IPS-18a (cell line): ENCODE results near the gene ABHD3.
"Not testable (repeated sequence)": the region's sequence is repeated elsewhere in the genome, so short reads cannot be mapped to it uniquely, and the experiment has no call there.

ENCODE experiments used
- H3K27ac ChIP-seq: one replicate; pipeline ENCODE4 v1.5.1; 2013; ENCODE audit warnings: low read length
- H3K27me3 ChIP-seq: one replicate; pipeline ENCODE4 v1.6.1; 2013; ENCODE audit warnings: mild to moderate bottlenecking, low read length; ENCODE audit not compliant: control insufficient read depth, insufficient read depth
- H3K36me3 ChIP-seq: one replicate; pipeline ENCODE4 v1.6.1; 2013; ENCODE audit warnings: low read depth, low read length; ENCODE audit not compliant: control insufficient read depth
- H3K4me1 ChIP-seq: one replicate; pipeline ENCODE4 v1.6.1; 2013; ENCODE audit warnings: low read depth, low read length; ENCODE audit not compliant: control insufficient read depth
- H3K4me3 ChIP-seq: one replicate; pipeline ENCODE4 v1.5.1; 2013; ENCODE audit warnings: low read length
- H3K9ac ChIP-seq: one replicate; pipeline ENCODE4 v1.6.1; 2013; ENCODE audit warnings: mild to moderate bottlenecking, low read length, moderate library complexity
- H3K9me3 ChIP-seq: one replicate; pipeline ENCODE4 v1.6.1; 2013; ENCODE audit warnings: low read depth, low read length; ENCODE audit not compliant: control insufficient read depth

Gene ABHD3

DNA sequence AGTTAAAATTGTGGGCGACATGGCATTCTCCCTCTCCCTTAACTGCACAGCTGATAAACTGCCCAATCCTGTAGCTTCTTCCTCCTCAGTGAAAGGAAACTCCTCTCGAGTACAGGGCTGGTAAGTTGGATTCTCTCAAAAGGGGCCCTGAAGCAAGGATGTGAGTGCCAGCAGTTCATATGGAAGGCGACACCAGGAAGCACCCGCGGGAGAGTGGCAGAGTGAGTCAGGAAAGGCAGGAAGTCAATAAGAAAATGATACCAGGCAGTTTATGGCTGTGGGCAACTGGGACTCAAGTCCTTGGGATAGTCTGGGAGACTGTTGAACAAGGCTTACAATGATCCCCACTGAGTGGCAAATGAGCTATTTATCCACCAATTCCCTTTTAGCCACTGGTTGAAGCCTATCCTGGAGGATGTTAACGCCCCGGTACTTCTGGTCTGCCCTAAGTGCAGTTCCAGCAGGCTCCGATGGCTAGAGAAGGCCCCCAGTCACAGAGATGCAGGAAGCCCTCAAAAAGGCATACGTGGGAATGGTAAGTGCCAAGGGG, 34.8 kb downstream of the ABHD3 start:
- H3K9ac ChIP-seq = no peak overlapping the region
- no peak overlapping the region for H3K4me3 ChIP-seq
- no peaks in the 10 kb centered on the region for H3K36me3 ChIP-seq
- no peak overlapping the region for H3K27ac ChIP-seq
- no peaks in the 10 kb centered on the region for H3K9me3 ChIP-seq
- no peaks in the 10 kb centered on the region for H3K4me1 ChIP-seq
- H3K27me3 ChIP-seq = no peaks in the 10 kb centered on the region

DNA sequence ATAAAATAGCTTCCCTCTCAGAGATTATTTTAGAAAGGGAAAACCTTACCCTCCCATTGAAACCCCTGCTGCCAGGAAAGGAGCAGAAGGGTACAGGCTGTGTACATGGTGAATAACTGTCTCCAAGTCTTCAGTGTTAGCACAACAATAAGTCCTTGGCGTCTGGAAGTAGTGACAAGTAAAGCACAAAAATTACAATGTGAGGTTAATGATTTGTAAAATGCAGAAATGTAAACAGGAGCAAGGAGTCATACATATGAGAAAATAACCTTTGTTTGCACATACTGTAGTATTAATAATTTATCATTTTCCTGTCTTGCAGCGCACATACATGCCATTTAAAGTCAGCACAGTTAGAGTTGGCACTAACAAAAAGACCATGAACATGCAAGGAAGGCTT, 40.5 kb downstream of the ABHD3 start:
- Histone ChIP-seq H3K27me3 (no peaks in the 10 kb centered on the region), H3K4me3 (no peak overlapping the region), H3K36me3 (no peaks in the 10 kb centered on the region), H3K4me1 (no peaks in the 10 kb centered on the region), H3K9ac (no peak overlapping the region), H3K9me3 (no peaks in the 10 kb centered on the region), H3K27ac (no peak overlapping the region)

DNA sequence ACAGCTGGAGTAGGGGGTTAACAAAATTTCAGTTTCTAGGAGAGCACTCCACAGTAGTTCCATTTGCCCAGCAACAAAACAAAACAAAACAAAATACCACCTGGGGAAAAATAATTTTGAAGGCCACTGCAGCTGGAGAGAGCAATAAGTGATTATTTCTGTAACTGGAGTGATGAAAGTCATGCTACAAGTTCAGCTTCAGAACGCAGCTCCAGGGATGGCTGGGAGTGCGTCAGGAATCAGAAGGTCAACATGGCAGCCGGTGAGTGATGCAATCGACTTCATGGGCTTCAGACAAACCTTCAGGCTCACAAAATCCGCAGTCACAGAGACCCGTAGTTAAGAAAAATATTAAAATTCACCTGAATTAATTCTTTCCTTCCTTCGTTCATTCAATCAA, 41.0 kb downstream of the ABHD3 start:
- no peaks in the 10 kb centered on the region for H3K9me3 ChIP-seq
- no peak overlapping the region for H3K27ac ChIP-seq
- H3K36me3 ChIP-seq = no peaks in the 10 kb centered on the region
- no peak overlapping the region for H3K4me3 ChIP-seq
- no peaks in the 10 kb centered on the region for H3K27me3 ChIP-seq
- H3K9ac ChIP-seq = no peak overlapping the region
- H3K4me1 ChIP-seq = no peaks in the 10 kb centered on the region

DNA sequence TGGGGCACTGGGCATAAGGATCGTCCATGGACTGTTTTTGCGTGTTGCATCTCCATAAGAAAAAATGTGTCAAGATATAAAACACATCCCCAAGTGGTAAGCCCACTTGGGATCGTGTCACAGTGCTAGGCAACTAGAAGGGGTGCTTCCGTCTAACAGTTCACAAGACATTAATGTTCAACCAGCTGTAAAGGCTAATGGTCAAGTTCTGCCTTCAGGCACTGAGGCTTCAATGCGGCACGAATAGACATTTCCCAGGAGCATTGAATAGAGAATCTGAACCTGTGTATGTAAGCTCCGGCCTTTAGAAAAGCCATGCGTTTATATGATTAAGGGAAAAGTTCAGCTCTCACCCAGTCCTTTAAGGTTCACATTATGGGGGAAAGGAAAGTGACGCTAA, 42.0 kb downstream of the ABHD3 start:
- Histone ChIP-seq H3K27ac (no peak overlapping the region), H3K27me3 (no peaks in the 10 kb centered on the region), H3K36me3 (no peaks in the 10 kb centered on the region), H3K4me1 (no peaks in the 10 kb centered on the region), H3K9ac (no peak overlapping the region), H3K9me3 (no peaks in the 10 kb centered on the region), H3K4me3 (no peak overlapping the region)

DNA sequence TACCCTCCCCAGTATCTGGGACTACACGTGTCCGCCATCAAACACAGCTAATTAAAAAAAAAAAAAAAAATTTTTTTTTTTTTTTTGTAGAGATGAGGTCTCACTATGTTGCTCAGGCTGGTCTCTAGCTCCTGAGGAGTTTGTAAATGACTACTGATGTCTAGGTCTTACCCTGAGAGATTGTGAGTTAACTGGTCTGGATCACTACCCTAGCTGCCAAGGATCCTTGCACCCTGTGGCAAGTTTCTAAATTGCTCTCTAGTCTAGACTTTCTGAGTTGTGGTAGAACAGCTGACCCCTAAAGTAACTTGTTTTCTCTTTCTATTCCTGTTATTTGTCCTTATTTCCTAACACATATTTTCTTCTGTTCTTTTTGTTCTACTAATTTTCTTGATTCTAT, 44.5 kb downstream of the ABHD3 start:
- no peaks in the 10 kb centered on the region for H3K9me3 ChIP-seq
- no peak overlapping the region for H3K4me3 ChIP-seq
- no peaks in the 10 kb centered on the region for H3K4me1 ChIP-seq
- no peaks in the 10 kb centered on the region for H3K36me3 ChIP-seq
- H3K27me3 ChIP-seq = no peaks in the 10 kb centered on the region
- no peak overlapping the region for H3K9ac ChIP-seq
- no peak overlapping the region for H3K27ac ChIP-seq

DNA sequence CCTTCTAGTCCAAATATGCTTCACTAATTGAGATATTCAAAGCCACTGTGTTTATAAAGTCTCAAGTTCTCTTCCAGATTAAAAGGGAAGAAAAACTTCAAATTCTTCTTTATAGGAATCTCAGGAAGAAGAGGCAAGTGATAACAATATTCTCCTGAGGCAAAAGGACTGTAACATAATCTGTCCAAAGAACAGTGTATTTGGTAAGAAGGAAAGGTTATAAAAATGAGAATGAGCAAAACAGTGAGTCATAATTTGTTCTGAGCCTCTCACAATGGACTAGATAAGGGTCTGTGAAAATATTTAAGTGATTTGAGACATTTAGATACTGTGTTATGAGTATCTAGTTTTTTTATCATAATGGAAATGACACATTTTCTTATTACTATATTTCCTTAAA, 48.2 kb downstream of the ABHD3 start:
- no peaks in the 10 kb centered on the region for H3K36me3 ChIP-seq
- H3K9ac ChIP-seq = no peak overlapping the region
- H3K4me1 ChIP-seq = no peaks in the 10 kb centered on the region
- no peaks in the 10 kb centered on the region for H3K27me3 ChIP-seq
- H3K4me3 ChIP-seq = no peak overlapping the region
- no peaks in the 10 kb centered on the region for H3K9me3 ChIP-seq
- H3K27ac ChIP-seq = no peak overlapping the region

DNA sequence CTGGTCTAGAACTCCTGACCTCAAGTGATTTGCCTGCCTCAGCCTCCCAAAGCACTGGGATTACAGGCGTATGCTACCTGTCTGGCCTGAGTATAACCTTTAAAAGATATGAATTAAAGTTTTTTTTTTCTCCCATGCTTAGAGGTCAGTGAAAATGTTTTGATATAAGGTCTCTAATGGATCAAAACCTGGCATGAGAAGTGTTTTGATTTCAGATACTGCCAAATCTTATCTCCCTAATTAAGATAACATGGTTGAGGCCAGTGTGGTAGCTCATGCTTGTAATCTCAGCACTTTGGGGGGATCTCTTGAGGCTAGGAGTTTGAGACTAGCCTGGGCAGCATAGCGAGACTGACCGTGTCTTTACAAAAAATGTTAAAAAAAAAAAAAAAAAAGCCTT, 51.2 kb downstream of the ABHD3 start:
- no peak overlapping the region for H3K9ac ChIP-seq
- no peaks in the 10 kb centered on the region for H3K9me3 ChIP-seq
- no peaks in the 10 kb centered on the region for H3K36me3 ChIP-seq
- no peaks in the 10 kb centered on the region for H3K4me1 ChIP-seq
- H3K4me3 ChIP-seq = no peak overlapping the region
- H3K27ac ChIP-seq = no peak overlapping the region
- no peaks in the 10 kb centered on the region for H3K27me3 ChIP-seq

DNA sequence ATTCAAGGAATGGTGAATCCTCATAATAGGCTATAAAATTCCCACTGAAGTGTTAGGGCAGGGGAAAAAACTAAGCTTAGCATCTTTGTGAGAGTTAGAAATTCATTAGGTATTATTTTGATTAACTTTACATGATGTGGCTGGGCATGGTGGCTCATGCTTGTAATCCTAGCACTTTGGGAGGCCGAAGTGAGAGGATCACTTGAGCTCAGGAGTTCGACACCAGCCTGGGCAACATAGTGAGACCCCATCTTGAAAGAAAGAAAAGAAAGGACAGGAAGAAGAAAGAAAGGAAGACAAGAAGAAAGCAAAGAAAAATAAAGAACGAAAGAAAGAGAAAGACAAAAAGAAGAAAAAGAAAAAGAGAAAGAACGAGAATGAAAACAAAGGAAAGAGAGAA, 52.5 kb downstream of the ABHD3 start:
- Histone ChIP-seq H3K36me3 (no peaks in the 10 kb centered on the region), H3K4me3 (no peak overlapping the region)

DNA sequence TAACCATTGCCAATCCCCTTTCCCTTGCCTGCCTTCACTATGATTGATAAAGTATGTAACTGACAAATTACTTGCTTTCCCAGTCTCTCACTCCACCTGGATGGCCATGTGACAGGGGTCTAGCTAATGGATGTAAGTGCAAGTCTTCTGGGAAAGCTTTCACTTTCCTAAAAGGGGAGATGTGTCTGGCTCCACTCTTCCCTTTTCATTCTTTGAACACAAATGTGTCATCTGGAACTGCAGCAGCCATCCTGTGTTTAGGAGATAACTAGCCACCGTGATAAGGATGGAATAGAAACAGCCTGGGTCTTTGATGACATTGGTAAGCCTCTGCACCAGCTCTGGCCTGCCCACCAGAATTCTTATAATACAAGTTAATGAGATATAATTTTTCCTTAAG, 54.3 kb downstream of the ABHD3 start:
- Histone ChIP-seq H3K36me3 (no peaks in the 10 kb centered on the region), H3K27ac (no peak overlapping the region), H3K27me3 (no peaks in the 10 kb centered on the region), H3K4me1 (no peaks in the 10 kb centered on the region), H3K9ac (no peak overlapping the region), H3K4me3 (no peak overlapping the region), H3K9me3 (no peaks in the 10 kb centered on the region)

More for the DNA sequence above, 52.5 kb downstream of the ABHD3 start:
- Histone ChIP-seq H3K9ac (no peak overlapping the region), H3K4me1 (no peaks in the 10 kb centered on the region), H3K27me3 (no peaks in the 10 kb centered on the region), H3K27ac (no peak overlapping the region), H3K9me3 (no peaks in the 10 kb centered on the region)

DNA sequence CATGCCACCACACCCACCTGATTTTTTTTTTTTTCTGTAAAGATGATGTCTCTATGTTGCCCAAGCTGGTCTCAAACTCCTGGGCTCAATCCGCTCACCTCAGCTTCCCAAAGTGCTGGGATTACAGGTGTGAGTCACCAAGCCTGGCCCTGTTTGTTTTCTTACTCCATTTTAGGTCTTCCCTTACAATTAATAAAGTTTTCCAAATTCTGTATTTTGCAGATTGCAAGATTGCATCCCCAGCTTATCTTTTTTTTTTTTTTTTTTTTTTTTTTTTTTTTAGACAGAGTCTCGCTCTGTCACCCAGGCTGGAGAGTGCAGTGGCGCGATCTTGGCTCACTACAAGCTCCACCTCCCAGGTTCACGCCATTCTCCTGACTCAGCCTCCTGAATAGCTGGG, 64.2 kb downstream of the ABHD3 start:
- H3K27me3 ChIP-seq, H3K4me3 ChIP-seq, H3K9me3 ChIP-seq, H3K4me1 ChIP-seq, H3K36me3 ChIP-seq, H3K27ac ChIP-seq, H3K9ac ChIP-seq: not testable (repeated sequence)

DNA sequence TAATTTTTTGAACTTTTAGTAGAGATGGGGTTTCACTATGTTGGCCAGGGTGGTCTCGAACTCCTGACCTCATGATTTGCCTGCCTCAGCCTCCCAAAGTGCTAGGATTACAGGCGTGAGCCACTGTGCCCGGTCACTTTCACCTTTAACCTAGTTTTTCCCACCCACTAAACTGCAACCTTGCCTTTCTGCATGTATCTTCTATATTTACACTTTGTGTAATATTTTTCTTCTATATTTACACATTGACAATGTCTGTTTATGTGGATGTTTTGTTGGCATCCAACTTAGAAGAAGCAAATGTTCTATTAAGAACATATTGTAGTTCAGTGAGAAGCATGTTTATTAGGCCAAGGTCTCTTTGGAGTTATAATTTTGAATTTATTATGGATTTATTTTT, 65.8 kb downstream of the ABHD3 start:
- Histone ChIP-seq H3K27ac (no peak overlapping the region), H3K9ac (no peak overlapping the region), H3K27me3 (no peaks in the 10 kb centered on the region), H3K36me3 (peaks cover 8% of the 10 kb centered on the region), H3K9me3 (no peaks in the 10 kb centered on the region), H3K4me3 (no peak overlapping the region), H3K4me1 (no peaks in the 10 kb centered on the region)

DNA sequence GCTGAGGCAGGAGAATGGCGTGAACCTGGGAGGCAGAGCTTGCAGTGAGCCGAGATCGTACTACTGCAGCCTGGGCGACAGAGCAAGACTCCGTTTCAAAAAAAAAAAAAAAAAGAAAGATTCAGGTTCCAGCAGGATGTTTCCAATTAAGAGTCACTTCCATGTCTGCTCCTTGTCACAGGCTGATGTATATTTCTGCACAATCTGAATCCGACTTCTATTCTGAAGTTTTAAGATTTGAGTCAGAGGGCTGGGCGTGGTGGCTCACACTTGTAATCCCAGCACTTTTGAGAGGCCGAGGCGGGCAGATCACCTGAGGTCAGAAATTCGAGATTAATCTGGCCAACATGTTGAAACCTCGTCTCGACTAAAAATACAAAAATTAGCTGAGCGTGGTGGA, 67.8 kb downstream of the ABHD3 start:
- H3K36me3 ChIP-seq = peaks cover 19% of the 10 kb centered on the region
- no peak overlapping the region for H3K4me3 ChIP-seq
- H3K27ac ChIP-seq = no peak overlapping the region

More for the DNA sequence above, 67.8 kb downstream of the ABHD3 start:
- H3K9ac ChIP-seq = no peak overlapping the region
- H3K9me3 ChIP-seq = no peaks in the 10 kb centered on the region
- H3K4me1 ChIP-seq = no peaks in the 10 kb centered on the region
- H3K27me3 ChIP-seq = no peaks in the 10 kb centered on the region
